NCI-H1092 treated with DMSO at 0.1 percent for 48 hours (cell line): ENCODE data around the gene FGF21.
"Not testable (repeated sequence)": the region's sequence is repeated elsewhere in the genome, so short reads cannot be mapped to it uniquely, and the experiment has no call there.

Experiments used
- DNase-seq: peaks from one replicate; lab custom pipeline; 2025; lab: John Stamatoyannopoulos, UW

The FGF21 gene, protein sequence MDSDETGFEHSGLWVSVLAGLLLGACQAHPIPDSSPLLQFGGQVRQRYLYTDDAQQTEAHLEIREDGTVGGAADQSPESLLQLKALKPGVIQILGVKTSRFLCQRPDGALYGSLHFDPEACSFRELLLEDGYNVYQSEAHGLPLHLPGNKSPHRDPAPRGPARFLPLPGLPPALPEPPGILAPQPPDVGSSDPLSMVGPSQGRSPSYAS

GRCh38 chr19:48755084-48755641 lies at the start of gene FGF21:
TSS of gene FGF21 (plus strand) at chr19:48755524. CDS start at chr19:48756237, 713 bp downstream.
- no peak for DNase-seq

GRCh38 chr19:48708471-48708870 lies 46.9 kb upstream of the FGF21 start:
- no peak for DNase-seq

- DNase-seq, result no peak
Measured at GRCh38 chr19:48711106-48711662, 44.1 kb upstream of the FGF21 start.

DNA sequence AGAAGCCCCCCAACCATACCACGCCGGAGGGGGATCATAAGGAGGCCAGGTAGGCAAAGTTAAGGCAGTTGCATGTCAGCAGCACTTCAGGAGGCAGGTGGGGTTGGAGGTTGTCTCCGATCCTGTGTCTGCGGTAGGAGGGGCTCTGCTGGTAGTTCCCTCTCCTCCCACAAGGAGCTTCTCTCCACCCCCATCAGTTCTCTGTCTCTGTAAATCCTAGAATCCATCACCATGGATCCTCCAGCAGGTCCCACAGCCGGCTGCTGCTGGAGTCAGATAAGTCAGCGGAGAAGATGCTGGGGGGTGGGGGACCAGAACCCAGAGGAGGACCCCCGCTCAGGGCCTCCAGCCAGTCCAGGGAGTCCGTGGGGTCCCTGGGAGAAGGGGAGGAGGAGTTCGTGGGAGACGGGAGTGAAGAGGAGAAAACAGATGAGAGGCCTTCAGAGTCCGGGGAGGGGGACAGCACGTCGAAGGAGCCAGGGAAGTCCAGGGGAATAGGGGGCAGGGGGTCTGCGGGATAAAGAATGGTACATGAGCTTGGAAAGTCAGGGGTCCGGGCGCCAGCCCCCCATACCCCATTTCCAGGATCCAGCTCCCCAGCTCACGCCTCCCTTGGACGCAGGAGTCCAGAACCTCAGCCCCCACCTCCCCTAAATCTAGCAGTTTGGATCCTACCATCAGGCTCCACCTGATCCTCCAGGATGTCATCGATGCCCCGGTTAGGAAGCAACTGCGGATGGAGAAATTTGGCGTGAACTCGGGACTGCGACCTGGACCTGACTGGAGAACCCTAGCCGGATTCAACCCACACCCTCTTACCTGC lies 42.1 kb upstream of the FGF21 start:
- DNase-seq, result no peak

GRCh38 chr19:48713864-48714755 lies 41.2 kb upstream of the FGF21 start:
- DNase-seq, result peak; percentile 98

DNA sequence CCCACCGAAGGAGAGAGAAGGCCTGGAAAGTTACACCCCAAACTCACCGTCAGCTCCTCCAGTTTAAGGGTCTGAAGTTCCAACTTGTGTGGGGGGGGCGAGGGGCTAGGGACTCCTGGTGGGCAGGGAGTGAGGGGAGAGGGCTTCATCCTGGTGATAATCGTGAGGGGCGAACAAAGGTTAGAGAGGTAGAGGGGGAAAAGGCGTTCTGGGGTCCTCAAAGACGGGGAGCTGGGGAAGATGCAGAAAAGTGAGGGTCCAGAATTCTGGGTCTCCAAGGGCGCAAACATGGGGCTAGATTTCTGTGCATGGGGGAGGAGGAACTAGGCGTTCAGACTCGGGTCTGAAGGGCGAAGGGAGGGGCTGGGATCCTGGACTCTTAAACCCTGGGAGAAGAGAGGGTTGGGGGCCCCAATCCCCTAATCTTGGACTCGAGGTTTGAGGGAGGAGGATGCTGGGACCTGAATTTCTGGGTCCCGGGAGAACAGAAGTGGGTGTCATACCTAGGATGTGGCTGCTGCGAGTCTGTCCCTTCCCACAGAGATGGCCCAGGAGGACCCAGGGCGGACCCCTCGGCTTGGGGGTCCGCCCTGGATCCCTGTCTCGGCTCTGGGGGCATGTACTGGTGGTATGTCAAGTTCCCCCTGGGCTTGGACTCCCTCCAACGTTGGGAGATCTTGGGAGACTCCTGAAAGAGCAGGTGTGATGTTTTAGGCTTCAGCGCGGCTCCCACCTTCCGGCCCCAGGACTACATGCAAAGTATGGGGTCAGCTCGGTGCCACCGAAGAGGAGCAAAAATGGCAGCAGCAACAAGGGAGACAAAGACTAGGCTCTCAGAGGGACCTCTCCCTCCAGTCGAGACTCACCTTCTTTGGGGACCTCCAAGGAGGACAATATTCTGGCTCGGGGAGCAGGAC lies 40.3 kb upstream of the FGF21 start:
- DNase-seq, result no peak

DNA sequence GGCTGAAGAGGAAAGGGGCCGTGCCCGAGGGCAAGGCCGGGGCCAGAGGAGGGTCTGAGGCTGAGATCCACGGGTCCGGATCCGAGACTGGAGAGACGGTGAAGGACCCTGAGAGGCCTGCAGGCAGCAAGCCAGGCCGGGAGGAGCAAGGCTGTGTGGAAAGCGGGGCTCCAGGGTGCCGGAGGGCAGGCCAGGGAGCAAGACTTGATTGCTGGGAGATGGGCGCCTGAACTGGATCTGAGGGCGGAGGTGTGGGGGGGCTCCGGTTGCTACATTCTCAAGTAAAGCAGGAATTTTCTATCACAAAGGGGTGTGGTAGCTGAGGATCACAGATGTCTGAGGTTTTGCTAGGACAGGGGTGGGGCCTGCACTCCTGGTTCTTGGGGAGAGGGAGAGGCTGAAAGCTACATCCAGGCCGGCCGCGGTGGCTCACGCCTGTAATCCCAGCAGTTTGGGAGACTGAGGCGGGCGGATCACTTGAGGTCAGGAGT lies 39.6 kb upstream of the FGF21 start:
- no peak for DNase-seq

- DNase-seq, result peak; percentile 66
Measured at GRCh38 chr19:48716562-48717291, 38.6 kb upstream of the FGF21 start.

DNA sequence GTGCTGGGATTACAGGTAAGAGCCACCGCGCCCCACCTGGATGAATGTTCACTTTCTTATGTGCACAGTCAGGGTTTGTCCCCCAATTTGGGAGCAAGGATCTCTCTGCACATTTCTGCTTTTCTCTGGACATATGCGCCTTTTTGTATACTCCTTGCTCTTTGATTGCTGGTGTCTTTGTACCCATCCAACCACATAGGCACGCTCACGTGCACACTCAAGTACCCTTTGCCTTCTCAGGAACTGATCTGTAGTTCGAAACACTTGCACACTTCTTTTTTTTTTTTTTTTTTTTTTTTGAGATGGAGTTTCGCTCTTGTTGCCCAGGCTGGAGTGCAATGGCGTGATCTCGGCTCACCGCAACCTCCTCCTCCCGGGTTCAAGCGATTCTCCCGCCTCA lies 37.2 kb upstream of the FGF21 start:
- DNase-seq, result not testable (repeated sequence)

- DNase-seq, result no peak
Measured at GRCh38 chr19:48718711-48719231, 36.6 kb upstream of the FGF21 start.

DNA sequence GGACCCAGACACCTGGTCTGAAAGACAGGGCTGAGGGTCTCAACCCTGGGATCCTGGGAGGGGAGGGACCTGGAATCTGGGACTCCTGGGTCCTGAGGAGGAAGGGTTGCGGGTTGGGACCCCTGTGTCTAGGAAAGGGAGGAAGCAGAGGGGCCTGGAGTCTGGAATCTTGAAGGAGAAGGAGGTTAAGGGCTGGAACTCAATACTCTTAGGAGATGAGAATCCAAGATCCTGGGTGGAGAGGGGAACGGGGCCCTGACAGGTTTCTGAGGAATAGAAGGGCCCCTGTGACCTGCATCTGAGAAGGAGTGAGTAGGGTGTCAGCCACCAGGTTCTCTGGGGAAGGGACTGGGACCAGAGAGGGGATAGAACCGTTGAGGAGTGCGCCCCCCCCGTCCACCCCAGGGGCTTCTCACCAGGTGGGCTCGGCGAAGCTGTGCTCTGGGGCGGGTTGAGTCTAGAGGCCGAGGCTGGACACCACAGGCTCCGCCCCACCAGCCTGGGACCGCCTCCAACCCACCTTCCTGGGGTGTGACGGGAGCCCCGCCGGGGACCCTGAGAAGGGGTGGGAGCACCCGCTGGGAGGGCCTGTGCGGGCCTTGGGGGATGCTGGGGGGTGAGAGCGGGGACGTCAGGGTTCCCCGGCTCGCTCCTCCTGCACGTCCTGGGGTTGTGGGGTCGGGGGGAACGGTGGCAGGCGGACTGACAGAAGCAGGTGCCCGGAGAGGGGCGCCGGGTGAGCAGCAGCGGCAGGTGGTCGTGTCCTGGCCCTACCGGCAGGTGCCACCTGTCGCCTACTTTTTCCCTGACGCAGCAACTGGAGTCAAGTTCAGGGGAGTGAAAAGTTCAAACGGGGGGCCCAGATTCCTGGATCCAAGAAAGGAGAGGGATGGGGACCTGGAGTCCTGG lies 35.8 kb upstream of the FGF21 start, which contains the start of gene MAMSTR:
Gene MAMSTR (minus strand): TSS at position 463 of the 909 bp plus-strand sequence. CDS start 694 bp downstream, outside the sequence.
- DNase-seq, result no peak

- no peak for DNase-seq
Measured at GRCh38 chr19:48720251-48720612, 35.1 kb upstream of the FGF21 start.

DNA sequence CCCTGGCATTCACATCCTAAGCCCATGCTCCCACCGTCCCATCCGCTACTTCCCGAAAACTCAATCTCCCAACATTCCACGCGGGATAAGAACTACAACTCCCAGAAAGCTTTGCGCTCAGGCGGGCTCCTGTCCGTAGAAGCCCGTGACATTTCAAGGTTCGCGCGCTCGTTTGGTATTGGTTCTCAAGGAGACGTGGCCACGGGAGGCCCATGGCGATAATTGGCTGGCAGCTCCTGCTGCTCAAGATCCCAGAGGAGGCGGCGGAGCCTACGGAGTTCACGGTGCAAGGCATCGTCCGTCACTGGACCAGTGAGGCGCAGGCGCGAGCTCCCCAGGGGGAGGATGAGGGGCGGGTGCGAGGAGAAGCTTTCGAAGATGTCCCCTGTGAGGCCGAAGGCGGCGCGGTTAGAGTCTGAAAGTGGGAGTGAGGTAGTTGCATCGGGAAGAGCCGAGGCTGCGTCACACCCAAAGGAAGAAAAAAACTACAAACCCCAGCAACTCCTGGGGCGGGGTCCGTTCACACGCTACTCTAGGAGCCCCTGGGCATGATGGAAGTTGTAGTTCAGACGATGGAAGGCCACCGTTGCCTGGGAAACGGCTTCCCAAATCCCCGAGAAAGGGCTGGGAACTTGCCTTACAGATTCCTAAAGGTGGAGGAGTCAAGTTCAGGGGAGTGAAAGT lies 34.6 kb upstream of the FGF21 start:
- DNase-seq, result peak; percentile 95

- DNase-seq, result no peak
Measured at GRCh38 chr19:48722196-48722708, 33.1 kb upstream of the FGF21 start.

DNA sequence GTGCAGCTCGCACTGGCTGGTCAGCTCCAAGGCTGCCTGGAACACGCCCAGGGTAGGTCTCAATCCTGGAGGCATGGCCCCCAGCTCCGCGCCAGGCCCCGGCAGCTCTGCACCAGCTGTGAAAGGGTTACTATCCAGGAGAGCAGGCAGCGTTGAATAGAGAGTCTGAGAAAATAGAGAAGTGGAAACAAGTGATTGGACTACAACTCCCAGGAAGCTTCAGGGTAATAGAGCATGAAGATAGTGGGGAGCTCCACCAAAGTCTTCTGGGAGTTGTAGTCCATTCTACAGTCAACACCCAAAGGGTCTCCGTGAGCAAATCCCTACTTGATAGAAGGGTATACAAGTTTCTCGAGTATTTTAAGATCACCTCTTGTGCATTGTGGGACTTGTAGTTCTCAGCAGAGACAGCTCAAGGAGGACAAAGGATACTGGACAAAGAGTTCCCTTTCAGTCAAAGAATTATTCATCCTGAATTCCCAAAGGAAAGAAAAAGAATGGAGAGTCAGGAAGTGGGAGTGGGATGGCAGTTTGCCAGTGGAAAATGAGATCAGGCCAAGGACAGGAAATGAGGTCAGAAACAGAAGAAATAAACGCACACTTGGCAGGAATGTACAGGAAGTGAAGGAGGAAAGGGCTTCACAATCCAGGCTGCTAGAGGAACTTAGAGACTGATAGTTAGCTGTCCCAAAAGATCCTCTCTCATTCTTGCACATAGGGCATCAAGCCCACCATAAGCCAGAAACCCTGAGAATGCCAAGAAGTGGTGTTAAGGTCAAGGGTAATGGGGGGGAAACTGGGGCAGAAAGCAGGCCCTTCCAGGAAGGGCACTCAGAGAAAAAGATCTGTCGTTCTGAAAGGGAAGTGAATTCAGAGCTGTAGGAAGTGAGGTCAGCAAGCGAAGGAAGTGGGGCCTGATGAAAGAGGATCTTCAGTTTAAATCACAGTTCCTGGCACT lies 30.2 kb upstream of the FGF21 start:
- peak; percentile 37 for DNase-seq

- no peak for DNase-seq
Measured at GRCh38 chr19:48726556-48726955, 28.8 kb upstream of the FGF21 start.
